Stromal cell of bone marrow (primary cell): ENCODE data around the gene ERBB4.

Experiments
- DNase-seq: peaks from one replicate; pipeline ENCODE4 v3.0.0-alpha.2; 2012; ENCODE audit warnings: low read depth

ERBB4 gene

DNA sequence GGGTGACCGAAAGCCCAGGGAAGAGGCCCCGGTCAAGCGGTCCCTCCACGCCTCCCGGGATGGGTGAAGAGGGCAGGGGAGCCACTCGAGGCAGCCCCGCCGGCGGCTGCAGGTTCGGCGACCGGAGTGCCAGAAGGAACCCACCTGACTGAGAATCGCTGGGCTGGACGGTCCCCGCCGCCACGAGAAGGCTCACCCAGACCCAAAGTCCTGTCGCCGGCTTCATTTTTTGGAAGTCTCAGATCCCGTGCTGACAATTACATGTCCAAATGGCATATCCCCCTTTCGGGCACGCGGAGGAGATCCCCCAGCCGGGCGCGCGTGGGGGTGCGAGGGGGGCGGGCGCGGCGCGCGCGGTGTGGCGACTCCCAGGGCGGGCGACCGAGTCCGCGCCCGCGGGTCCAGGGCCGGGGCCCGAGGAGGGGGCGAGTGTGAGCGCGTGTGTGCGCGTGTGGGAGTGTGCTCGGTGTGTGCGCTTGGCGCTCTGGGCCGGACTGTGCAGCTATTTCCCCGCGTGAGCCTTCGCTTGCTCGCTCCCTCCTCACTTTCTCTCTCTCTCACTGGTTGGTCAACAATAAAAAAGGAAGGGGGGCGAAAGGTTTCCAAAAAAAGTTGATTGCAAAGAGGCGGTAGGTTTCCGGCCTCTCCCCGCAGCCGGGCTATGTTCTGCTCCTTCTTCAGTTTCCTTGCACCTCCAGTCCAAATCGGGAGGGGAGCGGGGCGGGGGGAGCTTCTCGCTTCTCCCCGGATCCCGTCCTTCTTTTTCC is at the start of gene ERBB4:
TSS of gene ERBB4 (minus strand) at position 498 of the 767 bp plus-strand sequence. CDS start at position 226, 272 bp downstream.
- DNase-seq = no peak

DNA sequence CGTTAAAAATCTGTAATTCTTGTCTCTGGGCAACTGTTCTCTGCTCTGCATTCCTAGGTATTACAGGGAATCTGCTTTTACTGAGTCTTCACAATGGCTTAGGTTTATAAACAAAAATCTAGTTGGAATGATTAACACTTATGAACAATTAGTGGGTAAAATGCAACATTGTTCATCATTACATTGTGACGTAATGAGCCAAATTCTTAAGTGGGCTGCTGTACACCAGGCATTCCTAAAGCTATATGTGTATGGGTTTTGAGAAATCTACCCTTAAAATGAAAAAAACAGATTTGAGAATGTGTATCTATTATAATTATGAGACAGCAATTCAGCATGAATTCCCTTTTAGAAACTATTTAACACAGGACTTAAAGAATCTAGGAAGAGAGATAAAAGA is 41.5 kb upstream of the ERBB4 start:
- DNase-seq = no peak

DNA sequence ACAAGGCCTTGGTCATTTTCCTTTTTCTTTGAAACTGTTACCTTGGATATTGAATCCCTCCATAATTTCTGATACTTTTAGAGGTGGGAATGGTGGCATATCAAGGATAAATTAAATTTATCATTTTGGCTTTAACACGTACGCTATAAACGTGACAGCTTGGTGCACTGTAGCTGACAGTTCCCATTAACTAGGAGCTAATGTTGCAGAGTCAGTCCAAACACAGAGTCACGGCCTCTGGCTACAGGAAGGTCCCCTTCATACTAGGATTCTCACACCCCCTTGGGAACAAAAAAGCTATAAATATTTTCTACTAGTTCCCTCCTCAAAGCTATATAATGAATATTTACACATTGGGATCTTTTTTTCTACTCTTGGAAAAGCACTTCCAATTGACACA is 17.7 kb upstream of the ERBB4 start:
- DNase-seq = no peak

DNA sequence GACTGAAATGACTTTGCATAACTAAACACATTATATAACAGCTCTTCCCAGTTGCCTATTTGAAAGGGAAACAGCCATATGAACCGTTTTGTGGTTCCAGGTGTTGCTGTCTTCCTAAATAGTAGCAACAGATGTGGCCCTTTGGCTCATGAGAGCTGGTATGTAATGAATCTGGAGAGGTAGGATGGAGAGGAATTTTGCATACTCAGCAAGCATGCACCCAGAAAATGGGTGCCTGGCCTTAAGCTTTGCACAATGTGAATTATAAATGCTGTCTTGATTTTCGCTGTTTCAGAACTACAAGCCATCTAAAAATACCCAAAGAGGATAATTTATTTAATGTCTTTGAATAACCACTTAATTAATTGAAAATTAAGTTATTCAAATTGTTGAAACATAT is 15.6 kb upstream of the ERBB4 start:
- no peak for DNase-seq

DNA sequence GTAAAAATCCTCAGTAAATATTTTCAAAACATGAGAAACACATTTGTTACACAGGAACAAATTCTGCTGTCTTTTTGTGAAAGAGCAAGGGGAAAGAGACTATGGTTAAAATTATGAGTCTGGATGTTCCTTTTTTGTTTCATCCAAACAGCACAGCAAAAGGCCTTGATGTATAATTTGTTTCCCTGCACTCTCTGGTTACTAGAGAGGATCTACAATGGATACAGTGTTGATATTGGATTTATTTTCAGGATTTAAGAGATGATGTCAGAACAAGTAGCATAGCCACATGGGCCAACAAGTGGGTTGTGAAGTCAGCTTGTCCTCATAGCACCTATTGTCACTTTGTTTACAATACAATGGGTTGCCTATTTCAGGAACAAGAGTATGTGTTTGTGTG is 11.3 kb upstream of the ERBB4 start:
- DNase-seq = no peak

DNA sequence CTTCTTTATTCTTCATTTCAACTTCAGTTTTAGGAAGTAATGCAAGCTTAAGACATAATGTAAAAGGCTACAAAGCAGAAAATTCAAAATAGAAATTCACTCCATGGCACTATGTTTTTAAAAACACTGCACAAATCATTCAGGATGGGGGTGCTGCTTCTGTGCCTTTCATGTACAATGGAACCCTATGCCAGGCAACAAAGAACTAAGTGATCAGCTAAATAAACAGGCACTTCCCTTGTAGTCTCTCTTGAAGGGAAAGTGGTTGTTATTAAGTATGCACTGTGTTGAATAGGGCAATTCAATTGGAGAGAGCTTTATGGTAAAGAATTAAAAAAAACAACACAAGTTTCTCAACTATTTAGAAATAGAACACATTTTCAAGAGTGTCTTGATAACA is 10.9 kb upstream of the ERBB4 start:
- DNase-seq = no peak

DNA sequence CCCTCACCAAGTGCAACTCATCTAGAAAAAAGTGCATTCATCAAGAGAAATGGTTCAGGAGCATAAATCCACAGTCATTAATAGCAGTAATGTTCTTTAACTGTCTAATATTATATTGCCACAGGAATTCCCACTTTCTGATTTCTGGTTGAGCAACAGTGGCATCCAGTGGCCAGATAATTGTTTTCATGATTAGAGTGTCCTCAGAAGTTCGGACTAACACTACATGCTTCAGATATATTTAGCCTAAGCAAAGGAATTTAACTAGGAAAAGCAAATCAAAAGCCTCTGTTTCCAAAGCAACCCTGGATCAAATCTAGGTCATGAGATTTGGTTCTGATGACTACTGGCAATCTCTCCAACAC is 9.8 kb upstream of the ERBB4 start:
- DNase-seq = peak; percentile 40

DNA sequence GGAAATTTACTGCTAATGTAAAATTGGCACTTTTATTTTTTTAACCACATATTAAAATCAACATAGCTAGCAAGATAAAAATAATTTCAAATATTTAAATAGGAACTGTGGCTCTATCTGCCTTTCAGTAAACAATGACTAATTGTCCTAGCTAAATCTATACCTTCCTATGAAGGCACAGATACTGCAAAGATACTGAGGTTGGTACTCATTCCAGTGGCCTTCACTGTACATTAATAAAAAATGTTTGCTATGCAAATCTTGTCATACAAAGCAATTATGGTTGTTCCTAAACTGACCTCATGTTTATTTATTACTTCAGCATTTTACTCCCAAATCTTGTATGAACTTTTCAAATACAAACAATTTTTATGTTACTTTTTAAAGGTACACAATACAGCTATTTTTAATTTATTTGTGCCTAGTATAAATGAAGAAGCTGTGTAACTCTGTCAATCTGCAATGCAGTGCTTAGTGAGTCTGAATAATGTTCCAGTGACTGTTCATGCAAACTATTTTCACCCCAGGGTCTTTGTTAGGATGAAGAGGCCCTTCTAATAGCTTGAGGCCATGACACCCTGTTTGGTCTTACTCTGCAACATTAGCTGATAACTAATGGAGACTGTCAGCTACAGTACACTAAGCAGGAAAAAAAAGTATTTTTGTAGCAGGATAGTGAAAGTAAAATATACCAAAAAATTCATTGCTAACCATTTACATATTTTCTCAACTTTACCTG is 9.3 kb upstream of the ERBB4 start:
- no peak for DNase-seq

DNA sequence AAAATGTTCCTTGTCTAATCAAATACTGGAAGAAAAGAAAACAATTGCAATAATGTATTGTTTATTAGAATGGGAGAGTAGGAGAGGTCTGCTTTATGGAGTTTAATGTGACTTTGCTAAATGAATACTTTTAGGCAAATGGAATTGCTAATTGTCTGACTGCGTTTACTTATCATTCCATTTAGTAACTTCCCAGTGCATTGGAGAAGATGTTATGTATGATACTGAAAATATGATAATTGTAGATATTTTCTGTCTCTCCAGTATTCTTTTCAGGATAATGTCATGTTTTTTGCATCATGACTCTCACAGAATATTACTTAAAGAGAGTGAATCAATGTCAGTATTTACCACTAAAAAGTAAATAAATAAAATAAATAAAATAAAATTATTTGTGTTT is 8.1 kb upstream of the ERBB4 start:
- DNase-seq = no peak

DNA sequence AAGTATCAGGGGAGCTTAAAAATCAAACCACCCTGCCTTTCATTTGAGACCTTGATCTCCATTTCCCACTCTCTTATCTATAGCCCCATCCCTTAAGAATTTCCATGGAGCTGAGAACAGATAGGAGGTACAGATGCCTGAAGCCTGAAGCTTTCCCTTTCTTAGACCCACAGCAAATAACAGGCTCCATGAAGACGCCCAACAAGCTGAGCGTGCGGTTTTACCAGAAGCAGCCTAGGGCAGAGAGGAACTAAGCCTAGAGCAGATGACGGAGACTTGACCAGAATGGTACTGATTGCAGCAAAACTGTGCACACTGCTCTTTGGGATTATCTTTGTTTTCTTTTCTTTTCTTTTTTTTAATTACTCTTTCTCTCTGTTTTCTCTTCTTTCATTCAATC is 1.7 kb upstream of the ERBB4 start:
- DNase-seq = no peak

DNA sequence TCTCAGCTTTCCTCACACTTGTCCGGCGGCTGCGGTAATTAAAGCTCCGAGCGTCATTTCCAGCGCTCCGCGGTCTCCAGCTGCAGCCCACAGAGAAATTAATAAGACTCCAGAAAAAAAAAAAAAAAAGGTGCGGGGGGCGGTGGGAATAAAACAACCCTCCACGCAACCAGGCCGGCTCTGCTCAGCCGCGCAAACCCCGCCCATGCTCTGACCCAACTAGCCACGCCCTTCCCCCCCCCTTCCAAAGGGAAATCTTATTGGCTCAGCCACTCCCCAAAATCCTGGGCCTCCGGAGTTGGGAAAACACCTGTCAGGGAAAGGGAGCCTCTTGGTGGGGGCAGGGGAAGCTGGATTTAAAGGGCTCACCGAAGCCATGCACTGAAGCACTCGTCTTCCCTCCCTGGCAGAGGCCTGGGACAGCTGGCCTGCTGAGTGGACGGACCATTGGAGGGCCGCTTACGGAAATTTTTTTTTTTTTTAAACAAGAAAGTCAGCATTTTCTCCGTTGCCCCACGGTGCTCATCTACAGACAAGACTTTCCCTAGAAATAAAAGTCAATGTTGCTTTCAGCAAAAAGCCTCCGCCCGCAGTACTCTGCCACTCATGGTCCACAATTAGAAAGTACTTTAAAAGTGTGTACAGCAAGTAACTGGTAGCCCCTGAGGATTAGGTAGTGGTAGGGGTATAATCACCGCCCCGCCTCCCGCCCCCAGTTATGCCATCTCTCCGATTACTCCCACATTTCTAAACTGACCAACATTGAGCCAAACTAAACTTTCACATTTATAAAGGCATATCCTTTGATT is 674 bp upstream of the ERBB4 start:
- DNase-seq = no peak

DNA sequence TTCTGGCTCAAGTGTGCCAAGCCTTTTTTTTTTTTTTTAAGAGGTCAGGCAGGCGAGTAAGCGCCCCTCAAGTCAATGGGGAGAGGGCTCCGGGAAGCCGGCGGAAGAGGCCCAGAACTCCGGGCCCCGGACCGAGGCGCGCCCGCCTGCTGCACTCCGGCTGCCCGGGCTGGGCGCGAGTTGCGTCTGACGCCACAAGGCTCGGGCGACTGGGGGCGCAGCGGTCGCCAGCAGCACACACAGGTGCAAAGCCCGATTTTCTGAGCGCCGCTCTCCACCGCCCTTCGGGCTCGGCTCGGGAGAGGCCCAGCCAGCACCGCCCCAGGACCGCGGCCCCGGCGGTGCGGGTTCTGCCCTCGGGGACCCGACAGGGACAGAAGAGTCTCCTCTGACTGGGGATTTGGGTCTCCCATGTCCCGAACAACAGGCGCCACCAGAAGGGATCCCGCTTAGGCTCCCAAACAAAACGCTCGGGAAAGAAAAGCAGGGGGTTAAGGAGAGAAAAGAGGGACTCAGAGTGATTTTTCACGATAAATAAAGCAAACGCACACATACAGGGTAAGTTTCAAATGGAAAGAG is 787 bp downstream of the ERBB4 start:
- DNase-seq = no peak

DNA sequence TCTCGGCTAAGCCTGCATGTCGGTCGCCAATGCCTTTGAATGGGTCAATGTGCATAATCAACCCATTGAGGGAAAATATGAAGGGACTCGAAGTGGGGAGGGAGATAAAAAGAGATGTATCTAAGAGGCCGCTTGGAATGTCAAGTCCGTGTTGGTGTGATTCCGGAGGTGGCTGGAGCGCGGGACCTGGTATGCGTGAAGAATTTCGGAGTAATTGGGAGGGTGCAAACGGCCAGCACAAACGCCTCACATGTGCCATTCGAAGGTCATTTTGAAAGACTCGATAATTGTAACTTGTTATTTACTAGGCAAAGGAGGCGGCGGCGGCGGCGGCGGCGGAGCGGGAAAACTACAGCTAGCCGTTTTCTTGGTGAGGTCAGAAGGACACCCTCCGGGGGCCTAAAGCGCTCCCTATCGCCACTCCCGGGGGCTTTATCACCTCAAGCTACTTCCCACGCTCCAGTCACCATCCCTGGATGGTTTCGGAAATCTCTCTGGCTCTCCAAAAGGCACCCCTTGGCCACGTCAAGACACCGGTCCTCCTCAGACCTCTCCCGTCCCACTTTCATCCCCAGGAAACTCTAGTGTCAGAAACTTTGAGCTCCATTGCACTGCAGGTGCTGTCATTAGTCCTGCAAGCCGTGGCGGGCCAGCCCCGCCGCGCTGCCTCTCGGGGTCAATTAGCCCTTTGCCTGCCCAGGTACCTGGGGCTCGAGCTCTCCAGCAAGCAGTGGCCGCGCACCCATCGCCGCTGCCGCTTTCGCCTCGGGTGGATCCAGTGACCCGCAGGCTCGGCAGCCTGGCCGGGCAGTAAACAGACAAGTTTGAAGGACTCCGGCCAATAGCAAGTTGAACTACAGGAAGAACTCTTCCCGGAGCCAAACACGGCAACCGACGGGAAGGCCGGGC is 1.5 kb downstream of the ERBB4 start:
- no peak for DNase-seq

DNA sequence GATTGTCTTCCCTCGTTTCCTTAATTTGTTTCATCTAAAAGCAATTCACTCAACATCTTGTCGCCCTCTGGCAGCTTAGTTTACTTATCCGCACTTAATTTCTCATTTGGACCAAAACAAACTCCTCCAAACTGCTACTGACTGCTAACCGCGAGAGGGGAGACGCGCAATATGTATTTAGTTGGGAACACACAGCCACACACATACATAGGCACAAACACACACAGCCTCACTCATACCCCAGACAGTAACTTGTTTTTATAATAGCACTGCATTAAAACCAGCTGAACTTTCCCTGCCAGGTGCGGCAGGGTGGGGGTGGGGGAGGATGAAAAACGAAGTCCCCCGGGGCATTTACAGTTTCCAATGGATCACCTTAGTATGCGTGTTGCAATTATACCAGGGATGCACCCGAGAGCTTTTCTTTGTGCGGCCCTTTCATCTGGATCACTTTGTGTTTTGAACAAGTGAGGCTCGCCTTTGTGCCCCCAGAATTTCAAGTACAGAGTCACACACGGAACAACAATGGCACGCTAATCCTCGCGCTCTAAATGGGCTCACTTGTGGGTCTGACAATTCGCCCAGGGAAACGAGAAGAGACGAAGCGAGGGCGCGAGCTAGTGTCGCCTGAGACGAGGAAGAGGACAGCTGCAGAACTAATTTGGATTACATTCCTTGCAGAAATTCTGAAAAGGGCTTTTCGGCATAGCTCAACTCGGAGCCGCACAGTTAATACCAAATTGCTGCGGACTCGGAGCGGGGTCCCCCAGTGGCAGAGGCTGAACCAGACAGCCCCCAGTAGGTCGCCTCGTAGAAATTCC is 2.4 kb downstream of the ERBB4 start:
- DNase-seq = no peak

DNA sequence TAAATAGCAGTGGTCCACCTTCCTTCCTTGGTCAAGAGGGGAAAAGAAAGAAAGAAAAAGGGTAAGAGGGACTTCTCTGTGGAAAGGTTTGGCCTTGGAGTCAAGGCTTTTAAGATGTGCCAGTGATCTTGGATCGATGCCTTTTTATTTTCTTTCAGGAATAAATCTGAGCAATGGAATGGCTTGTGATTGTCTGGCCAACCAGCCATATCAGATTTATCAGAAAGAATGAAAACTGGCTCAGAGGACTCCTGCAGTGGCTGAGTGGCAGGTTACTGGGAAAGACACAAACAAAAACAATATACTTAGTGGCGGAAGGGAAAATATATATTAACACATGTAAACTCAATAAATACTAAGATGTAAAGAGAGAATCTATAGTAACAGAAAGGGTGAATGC is 4.3 kb downstream of the ERBB4 start:
- DNase-seq = no peak

DNA sequence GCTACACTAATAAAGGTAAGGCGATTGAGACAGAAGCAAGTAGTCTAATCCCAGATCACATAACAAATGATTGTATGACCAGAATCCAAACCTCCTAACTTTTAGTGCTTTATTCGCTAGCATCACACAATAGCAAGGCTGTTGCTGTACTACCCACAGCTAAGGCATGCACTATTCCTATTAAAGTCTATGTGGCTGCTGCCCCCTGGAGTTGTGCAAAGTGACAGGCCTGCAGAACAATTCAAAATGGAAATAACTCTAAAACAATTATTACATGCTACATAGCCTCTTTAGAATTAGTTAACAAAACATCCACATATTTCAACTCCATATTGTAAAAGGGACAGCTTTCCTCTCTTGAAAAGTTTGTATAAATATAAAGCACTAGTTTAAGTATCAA is 6.0 kb downstream of the ERBB4 start:
- DNase-seq = no peak

DNA sequence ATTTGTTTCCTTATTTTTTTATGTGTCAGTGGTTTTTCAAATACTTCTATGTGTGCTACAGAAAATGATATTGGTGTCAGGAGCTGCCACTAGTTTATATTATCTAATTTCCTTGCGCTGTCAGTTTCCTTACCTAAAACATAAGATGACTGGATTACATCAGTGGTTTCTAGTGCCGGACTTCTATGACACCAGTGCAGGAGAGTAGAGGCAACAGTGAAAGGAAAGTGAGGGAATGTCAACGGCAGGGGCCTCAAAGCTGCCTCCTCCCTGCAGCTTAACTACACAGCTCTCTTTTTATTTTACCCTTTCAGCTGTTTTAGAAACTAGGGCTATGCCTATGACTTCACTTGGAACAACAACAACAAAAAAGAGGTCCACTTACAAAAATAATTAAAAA is 6.5 kb downstream of the ERBB4 start:
- DNase-seq = no peak

DNA sequence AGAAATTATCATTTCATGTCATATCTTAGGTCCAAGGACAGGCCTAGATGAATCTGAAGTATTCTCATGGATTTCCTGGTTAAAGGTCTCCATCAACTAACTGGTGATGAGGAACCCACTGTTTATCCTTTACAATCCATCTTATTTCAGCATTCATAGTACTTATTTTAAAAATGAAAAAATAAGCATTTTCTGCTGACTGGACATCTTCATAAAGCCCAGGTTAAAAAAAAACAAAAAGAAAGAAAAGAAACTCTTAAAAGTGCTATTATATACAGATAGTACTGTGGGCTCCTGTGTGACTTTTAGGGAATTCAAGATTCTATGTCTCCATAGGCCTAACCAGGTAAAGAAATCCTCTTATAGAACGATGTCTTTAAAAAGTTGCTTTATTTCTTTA is 7.1 kb downstream of the ERBB4 start:
- DNase-seq = no peak

DNA sequence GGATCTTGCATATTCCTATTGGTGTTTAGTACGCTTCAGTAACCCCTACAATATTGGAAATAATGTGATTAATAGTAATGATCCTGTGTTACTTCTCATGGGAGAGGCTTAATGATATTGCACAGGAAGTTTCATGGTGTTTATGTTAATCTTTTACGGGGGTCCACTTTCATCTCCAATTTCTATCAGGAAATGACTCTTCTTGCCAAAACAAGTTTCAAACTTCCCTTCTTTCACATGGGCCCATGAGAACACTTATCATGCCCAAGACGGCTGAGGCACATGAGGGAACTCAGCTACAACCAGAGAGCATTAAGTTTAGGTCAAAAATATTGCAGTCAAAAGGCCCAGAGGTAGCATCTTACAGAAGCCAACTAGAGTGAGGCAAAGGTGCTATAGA is 7.6 kb downstream of the ERBB4 start:
- no peak for DNase-seq

DNA sequence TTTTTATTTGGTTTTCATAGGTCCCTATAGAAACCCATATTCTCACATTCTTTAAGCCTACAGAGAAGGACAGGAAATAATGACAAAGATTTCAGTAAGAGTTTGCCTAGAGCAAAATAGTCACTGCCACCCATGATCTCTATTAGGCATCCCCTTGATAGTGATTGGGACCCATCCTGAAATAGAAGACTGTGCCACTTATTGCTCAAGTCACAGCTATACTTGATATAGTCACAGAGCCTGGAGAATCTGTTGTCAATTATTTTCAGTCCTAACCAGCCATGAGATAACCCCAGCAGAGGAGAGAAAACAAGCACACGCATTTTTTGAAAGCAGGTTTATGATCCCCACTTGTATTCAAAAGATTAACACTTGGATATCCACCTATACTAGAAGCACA is 8.2 kb downstream of the ERBB4 start:
- DNase-seq = no peak
